ENCODE data around the gene USF3. TPM values are rescaled to one million over a fixed set of nuclear protein-coding genes. Genes with fewer than 3 reads are reported as not detected.

USF3 gene
- total and polyA plus RNA-seq, 2 experiments from 2014 or later, result 10.1 to 23.5 TPM

- no peaks in the 10 kb centered on the region for H4K20me1 ChIP-seq (replicated peaks; ENCODE audit: insufficient read depth)
- no peaks in the 10 kb centered on the region; the same call in 1 of the 2 replicates for H3F3A ChIP-seq (replicated peaks; ENCODE audit: low read depth)
- DNase-seq (ENCODE audit: low spot score) (no peak), ATAC-seq (no peak)
- H3K27me3 ChIP-seq (ENCODE audit: insufficient read depth), result no peaks in the 10 kb centered on the region
- Mint-ChIP-seq H3K27me3 (ENCODE audit: insufficient read depth, low read depth, poor library complexity) (peaks cover 2% of the 10 kb centered on the region), H3K4me3 (peak overlapping the region; percentile 97), H3K4me1 (peaks cover 13% of the 10 kb centered on the region), H3K36me3 (ENCODE audit: low read depth) (peaks cover 3% of the 10 kb centered on the region; the same call in 1 of the 3 replicates), H3K27ac (peak overlapping the region; percentile 88), H3K9me3 (no peaks in the 10 kb centered on the region)
- no peak for TF ChIP-seq REST (IDR thresholded peaks at IDR 0.05; ENCODE audit: unreplicated experiment)
- TF ChIP-seq JUNB (IDR thresholded peaks at IDR 0.05; ENCODE audit: unreplicated experiment), result no peak
- no peak for TF ChIP-seq ZNF331 (CRISPR knock-in tag; IDR thresholded peaks at IDR 0.05; ENCODE audit: low read depth)
- no peak for TF ChIP-seq ETS1 (IDR thresholded peaks at IDR 0.05)
- TF ChIP-seq ZNF114 (CRISPR knock-in tag; IDR thresholded peaks at IDR 0.05), result no peak
- no peak for TF ChIP-seq ZNF462 (CRISPR knock-in tag; IDR thresholded peaks at IDR 0.05)
- TF ChIP-seq CTCF (conservative IDR thresholded peaks at IDR 0.05; ENCODE audit: low read depth in 2 of 2), result no peak
- no peak for TF ChIP-seq EZH2phosphoT487 (IDR thresholded peaks at IDR 0.05; ENCODE audit: unreplicated experiment)
- no peak for TF ChIP-seq CREB1 (CRISPR knock-in tag; IDR thresholded peaks at IDR 0.05; ENCODE audit: low read depth)
- TF ChIP-seq POLR2AphosphoS5 (IDR thresholded peaks at IDR 0.05; ENCODE audit: low read depth), result no peak
- TF ChIP-seq EZH2 (IDR thresholded peaks at IDR 0.05; ENCODE audit: low read depth, unreplicated experiment), result no peak
- no peak for TF ChIP-seq NANOG (IDR thresholded peaks at IDR 0.05; ENCODE audit: borderline replicate concordance)
- TF ChIP-seq STAT1 (IDR thresholded peaks at IDR 0.05; ENCODE audit: unreplicated experiment), result no peak
- H2AFZ ChIP-seq, result peak overlapping the region; percentile 75; the same call in 1 of the 2 replicates
- H3K79me2 ChIP-seq (replicated peaks; ENCODE audit: insufficient read depth), result peaks cover 50% of the 10 kb centered on the region
- H3K4me2 ChIP-seq, result peak overlapping the region; percentile 97
- peaks cover 18% of the 10 kb centered on the region for H3K4me1 ChIP-seq (ENCODE audit: insufficient read depth)
- peak overlapping the region; percentile 90 for H3K4me3 ChIP-seq
- H3K9me2 ChIP-seq (ENCODE audit: insufficient read depth), result no peaks in the 10 kb centered on the region
- H3K36me3 ChIP-seq (ENCODE audit: insufficient read depth), result no peaks in the 10 kb centered on the region
- H3K27ac ChIP-seq (ENCODE audit: low read depth), result peak overlapping the region; percentile 95
Measured at GRCh38 chr3:113695431-113695785, 1.0 kb downstream of the USF3 start.
